Activated CD4-positive, alpha-beta T cell treated with anti-CD3 and anti-CD28 coated beads, Interleukin-10, Interleukin-2, amounts not matched to agents 100 ng/mL and 50 ng/mL, durations not matched to agents 16 hours and 8 hours (primary cell): ENCODE measurements around the gene IL31RA.
A peak's percentile ranks its signal among the peaks of the same experiment; 100 is the strongest.
"Not testable (repeated sequence)": the region's sequence is repeated elsewhere in the genome, so short reads cannot be mapped to it uniquely, and the experiment has no call there.

Experiments used
- DNase-seq: peaks from one replicate; pipeline ENCODE4 v3.0.0-alpha.2; 2020

IL31RA gene

GRCh38 chr5:55927861-55928655 is 76.9 kb downstream of the IL31RA start:
- DNase-seq, result no peak

GRCh38 chr5:55929020-55929799 is 78.1 kb downstream of the IL31RA start:
- DNase-seq, result no peak

GRCh38 chr5:55932700-55933099 is 81.5 kb downstream of the IL31RA start:
- DNase-seq, result no peak

GRCh38 chr5:55933377-55934114 is 82.4 kb downstream of the IL31RA start:
- DNase-seq, result no peak

- no peak for DNase-seq
These were observed 83.0 kb downstream of the IL31RA start for GRCh38 chr5:55934115-55934613.

GRCh38 chr5:55934720-55935119 is 83.6 kb downstream of the IL31RA start:
- DNase-seq, result no peak

- no peak for DNase-seq
These were observed 84.2 kb downstream of the IL31RA start for GRCh38 chr5:55935371-55935770.

GRCh38 chr5:55936100-55936693 is 85.0 kb downstream of the IL31RA start:
- DNase-seq, result peak; percentile 82

GRCh38 chr5:55937598-55937997 is 86.4 kb downstream of the IL31RA start:
- not testable (repeated sequence) for DNase-seq

- DNase-seq, result not testable (repeated sequence)
These were observed 90.0 kb downstream of the IL31RA start for GRCh38 chr5:55941154-55941553.

- DNase-seq, result peak; percentile 43
These were observed 108.1 kb downstream of the IL31RA start for GRCh38 chr5:55959208-55959607.

GRCh38 chr5:55960779-55961178 is 109.6 kb downstream of the IL31RA start:
- no peak for DNase-seq

- no peak for DNase-seq
These were observed 114.4 kb downstream of the IL31RA start for GRCh38 chr5:55965525-55965924.

GRCh38 chr5:55966284-55966683 is 115.1 kb downstream of the IL31RA start:
- DNase-seq, result no peak

- DNase-seq, result no peak
These were observed 118.8 kb downstream of the IL31RA start for GRCh38 chr5:55969956-55970355.
